ENCODE data around the gene SULT1B1. TPM values are rescaled to one million over a fixed set of nuclear protein-coding genes. Genes with fewer than 3 reads are reported as not detected.

SULT1B1 gene
- total RNA-seq, 1 experiment from 2014 or later = not detected

GRCh38 chr4:69707807-69708206 lies 52.6 kb downstream of the SULT1B1 start:
- H2BK12ac ChIP-seq (ENCODE audit: insufficient read length, low read depth, low read length) = no peak overlapping the region
- H3K56ac ChIP-seq (ENCODE audit: insufficient read length, low read depth, low read length) = no peak overlapping the region
- H2AFZ ChIP-seq (ENCODE audit: low read length) = no peak overlapping the region
- no peak overlapping the region for H2BK120ac ChIP-seq (ENCODE audit: low read depth, low read length, poor library complexity, severe bottlenecking)
- H3K14ac ChIP-seq (ENCODE audit: insufficient read depth, low read length) = no peak overlapping the region
- H4K5ac ChIP-seq (ENCODE audit: insufficient read length, low read depth, low read length) = no peak overlapping the region
- H3K4me1 Mint-ChIP-seq = no peaks in the 10 kb centered on the region
- no peak overlapping the region for H4K91ac ChIP-seq (ENCODE audit: insufficient read length, low read depth, low read length)
- H3K27me3 ChIP-seq (ENCODE audit: insufficient read depth, low read length) = no peaks in the 10 kb centered on the region
- TF ChIP-seq CTCF (conservative IDR thresholded peaks at IDR 0.05) = no peak
- H3K4me3 Mint-ChIP-seq = no peak overlapping the region
- H3K79me1 ChIP-seq (ENCODE audit: insufficient read depth, low read depth, low read length, poor library complexity, severe bottlenecking) = no peaks in the 10 kb centered on the region
- H3K36me3 Mint-ChIP-seq (ENCODE audit: insufficient read depth in 1 of 3, low read depth in 3 of 3) = peaks cover 0 to 8% (median 7%) of the 10 kb centered on the region in 3 experiments
- no peak overlapping the region for H3K27ac Mint-ChIP-seq
- no peak overlapping the region for H3K4ac ChIP-seq (ENCODE audit: low read depth, low read length)
- no peaks in the 10 kb centered on the region for H3K23me2 ChIP-seq (ENCODE audit: insufficient read length, low read depth, low read length, poor library complexity, severe bottlenecking)
- no peak overlapping the region for H3T11ph ChIP-seq (ENCODE audit: low read length)
- H3K27ac ChIP-seq (ENCODE audit: insufficient read length, low read depth, low read length) = no peak overlapping the region
- H2BK15ac ChIP-seq (ENCODE audit: low read depth, low read length) = no peak overlapping the region
- no peaks in the 10 kb centered on the region for H3K4me1 ChIP-seq (ENCODE audit: insufficient read depth, low read length)
- H2BK20ac ChIP-seq (ENCODE audit: low read depth, low read length, poor library complexity, severe bottlenecking) = no peak overlapping the region
- no peaks in the 10 kb centered on the region for H4K20me1 ChIP-seq (ENCODE audit: control insufficient read depth, insufficient read depth, insufficient read length)
- no peaks in the 10 kb centered on the region for H3K27me3 Mint-ChIP-seq (ENCODE audit: low read depth)
- peaks cover 19 to 23% of the 10 kb centered on the region in 2 experiments for H3K9me3 Mint-ChIP-seq
- H3K79me2 ChIP-seq (ENCODE audit: insufficient read depth, low read length) = no peaks in the 10 kb centered on the region
- DNase-seq = no peak
- H3K18ac ChIP-seq (ENCODE audit: insufficient read length, low read depth, low read length) = no peak overlapping the region
- no peak overlapping the region for H3K23ac ChIP-seq (ENCODE audit: insufficient read length, low read depth, low read length)
- no peaks in the 10 kb centered on the region for H3K9me3 ChIP-seq (ENCODE audit: control insufficient read depth, low read depth, low read length)
- H3K9ac ChIP-seq (ENCODE audit: extremely low read depth, insufficient read length, low read length) = no peak overlapping the region
- H4K8ac ChIP-seq (replicated peaks; ENCODE audit: insufficient read length, low read depth, low read length) = no peak overlapping the region
- no peak overlapping the region for H2AK5ac ChIP-seq (ENCODE audit: insufficient read length, low read length)
- no peak overlapping the region for H2BK5ac ChIP-seq (ENCODE audit: insufficient read length, low read length)
- H3K4me2 ChIP-seq (ENCODE audit: insufficient read depth, insufficient read length, low read length) = no peak overlapping the region

All from H9 (cell line).